IMR-90 (cell line): ENCODE measurements around the gene ETS1. TPM values are rescaled to one million over a fixed set of nuclear protein-coding genes. Genes with fewer than 3 reads are reported as not detected.

ENCODE experiments used
- ATAC-seq: fragments of 200-7000 bp; cut with Tn5 transposase; 2 replicates; pipeline ENCODE4 v1.9.1; 2020; ENCODE audit warnings: low read depth, mild to moderate bottlenecking, moderate library complexity
- BruUV-seq: library from RNA; stranded (reverse); fragments of 400-500 nt; replicated peaks from 2 replicates; lab custom pipeline; 2021; lab: Mats Ljungman, UMichigan
- CTCF ChIA-PET: fragments of 300-600 bp; formaldehyde crosslinking; extraction: SDS; loops from one replicate; lab custom pipeline; 2021; ENCODE audit warnings: antibody characterized with exemption; lab: Yijun Ruan, JAX
- POLR2A ChIA-PET: fragments of 300-600 bp; sonication (Branson Sonifier 250); formaldehyde crosslinking; loops from one replicate; lab custom pipeline; 2022; ENCODE audit warnings: antibody characterized with exemption; ENCODE audit not compliant: unreplicated experiment; lab: Charles Lee
- DNase-seq: peaks from one replicate; pipeline ENCODE4 v3.0.0; 2013
- H2AFZ ChIP-seq: replicated peaks from 2 replicates; pipeline ENCODE3; 2013; ENCODE audit warnings: low read length, mild to moderate bottlenecking; ENCODE audit not compliant: poor library complexity
- H2AK5ac ChIP-seq: 2 replicates; pipeline ENCODE4 v1.6.1; 2013; ENCODE audit warnings: low read depth, low read length, inconsistent platforms
- H2AK9ac ChIP-seq: replicated peaks from 2 replicates; pipeline ENCODE3; 2013; ENCODE audit warnings: mild to moderate bottlenecking, low read depth, low read length, moderate library complexity; ENCODE audit not compliant: poor library complexity
- H2BK120ac ChIP-seq: 2 replicates; pipeline ENCODE4 v1.6.1; 2013; ENCODE audit warnings: low read depth, low read length, inconsistent platforms
- H2BK15ac ChIP-seq: 3 replicates; pipeline ENCODE4 v1.6.1; 2013; ENCODE audit warnings: low read depth, low read length, inconsistent platforms
- H2BK20ac ChIP-seq: 2 replicates; pipeline ENCODE4 v1.6.1; 2013; ENCODE audit warnings: low read depth, mild to moderate bottlenecking, inconsistent platforms, low read length, moderate library complexity
- H2BK5ac ChIP-seq: 2 replicates; pipeline ENCODE4 v1.6.1; 2013; ENCODE audit warnings: mild to moderate bottlenecking, low read depth, low read length, inconsistent platforms; ENCODE audit not compliant: poor library complexity, severe bottlenecking
- H3K14ac ChIP-seq: replicated peaks from 2 replicates; pipeline ENCODE4 v1.6.1; 2013; ENCODE audit warnings: low read depth, low read length, inconsistent platforms
- H3K18ac ChIP-seq: 2 replicates; pipeline ENCODE4 v1.6.1; 2013; ENCODE audit warnings: low read depth, low read length, control low read depth
- H3K23ac ChIP-seq: 2 replicates; pipeline ENCODE4 v1.6.1; 2013; ENCODE audit warnings: low read depth, low read length, inconsistent platforms
- H3K27ac ChIP-seq: 2 replicates; pipeline ENCODE4 v1.5.1; 2013; ENCODE audit warnings: mild to moderate bottlenecking, control low read depth, low read length; ENCODE audit not compliant: insufficient read depth
- H3K27me3 ChIP-seq: 2 replicates; pipeline ENCODE4 v1.6.1; 2013; ENCODE audit warnings: low read length; ENCODE audit not compliant: control insufficient read depth, insufficient read depth
- H3K36me3 ChIP-seq: 2 replicates; pipeline ENCODE4 v1.6.1; 2013; ENCODE audit warnings: low read length, mixed read lengths; ENCODE audit not compliant: control insufficient read depth, insufficient read depth
- H3K4ac ChIP-seq: 2 replicates; pipeline ENCODE4 v1.6.1; 2013; ENCODE audit warnings: low read depth, low read length, inconsistent platforms
- H3K4me1 ChIP-seq: 2 replicates; pipeline ENCODE4 v1.6.1; 2013; ENCODE audit warnings: low read length, mixed read lengths; ENCODE audit not compliant: control insufficient read depth, insufficient read depth
- H3K4me2 ChIP-seq: 2 replicates; pipeline ENCODE4 v1.6.1; 2013; ENCODE audit warnings: low read depth, mild to moderate bottlenecking, control low read depth, low read length, moderate library complexity
- H3K4me3 ChIP-seq: 2 replicates; pipeline ENCODE4 v1.5.1; 2013; ENCODE audit warnings: low read depth, mild to moderate bottlenecking, control low read depth, low read length, moderate library complexity; ENCODE audit not compliant: insufficient read depth
- H3K56ac ChIP-seq: 2 replicates; pipeline ENCODE4 v1.6.1; 2013; ENCODE audit warnings: low read length, inconsistent platforms; ENCODE audit not compliant: insufficient read depth; ENCODE audit errors: extremely low read depth
- H3K79me1 ChIP-seq, 2 experiments: 2 replicates each; pipeline ENCODE4 v1.6.1; 2013; ENCODE audit warnings: low read length in 2 of 2, inconsistent platforms in 1 of 2, low read depth in 1 of 2
- H3K9ac ChIP-seq: 2 replicates; pipeline ENCODE4 v1.6.1; 2013; ENCODE audit warnings: low read depth, low read length, control low read depth
- H3K9me1 ChIP-seq: 2 replicates; pipeline ENCODE4 v1.6.1; 2013; ENCODE audit warnings: low read length, inconsistent platforms; ENCODE audit not compliant: insufficient read depth
- H3K9me3 ChIP-seq: 2 replicates; pipeline ENCODE4 v1.6.1; 2013; ENCODE audit warnings: low read length; ENCODE audit not compliant: control insufficient read depth, insufficient read depth
- H4K20me1 ChIP-seq: 2 replicates; pipeline ENCODE4 v1.6.1; 2013; ENCODE audit warnings: low read length, inconsistent platforms; ENCODE audit not compliant: insufficient read depth
- H4K5ac ChIP-seq: 2 replicates; pipeline ENCODE4 v1.6.1; 2013; ENCODE audit warnings: mild to moderate bottlenecking, low read depth, low read length, control low read depth
- H4K8ac ChIP-seq, 2 experiments: 2 replicates each; pipeline ENCODE4 v1.6.1; 2013; ENCODE audit warnings: low read depth in 2 of 2, low read length in 2 of 2, control low read depth in 1 of 2, inconsistent platforms in 1 of 2
- H4K91ac ChIP-seq: 2 replicates; pipeline ENCODE4 v1.6.1; 2013; ENCODE audit warnings: low read depth, low read length, inconsistent platforms; ENCODE audit not compliant: insufficient read depth
- BHLHE40 ChIP-seq: fragments of 150-350 bp; IDR thresholded peaks from 2 replicates; pipeline ENCODE4 v1.6.1; 2016; ENCODE audit warnings: mild to moderate bottlenecking, low read depth, low read length
- CEBPB ChIP-seq: IDR thresholded peaks from 2 replicates; pipeline ENCODE4 v1.6.1; 2012; ENCODE audit warnings: low read depth, low read length, improper control_type of control experiment
- CHD1 ChIP-seq: IDR thresholded peaks from 2 replicates; pipeline ENCODE4 v1.6.1; 2012; ENCODE audit warnings: low read depth, low read length, improper control_type of control experiment
- FOS ChIP-seq: fragments of 150-350 bp; IDR thresholded peaks from 2 replicates; pipeline ENCODE4 v1.6.1; 2016; ENCODE audit warnings: low read depth, low read length
- MAFK ChIP-seq: IDR thresholded peaks from 2 replicates; pipeline ENCODE4 v1.6.1; 2012; ENCODE audit warnings: low read depth, low read length, improper control_type of control experiment
- MAZ ChIP-seq: IDR thresholded peaks from 2 replicates; pipeline ENCODE4 v1.6.1; 2012; ENCODE audit warnings: low read depth, mild to moderate bottlenecking, low read length, improper control_type of control experiment, moderate library complexity, borderline replicate concordance
- NFE2L2 ChIP-seq: fragments of 150-350 bp; IDR thresholded peaks from 2 replicates; pipeline ENCODE4 v1.6.1; 2016; ENCODE audit warnings: low read depth, mild to moderate bottlenecking, low read length
- POLR2A ChIP-seq: IDR thresholded peaks from 2 replicates; pipeline ENCODE4 v1.6.1; 2012; ENCODE audit warnings: mild to moderate bottlenecking, low read depth, low read length
- RFX5 ChIP-seq: IDR thresholded peaks from 2 replicates; pipeline ENCODE4 v1.8.0; 2012; ENCODE audit warnings: low read depth, mild to moderate bottlenecking, low read length, moderate library complexity
- WGBS, 2 experiments: methylation state at CpG; one replicate each; pipeline versions ENCODE4 v1.1.5 to v1.1.7; 2013; ENCODE audit warnings: missing lambda C conversion rate in 2 of 2; ENCODE audit not compliant: insufficient read length in 1 of 2; ENCODE audit errors: extremely low coverage in 2 of 2; 5-methylcytosine and 5-hydroxymethylcytosine counted together
- dilution Hi-C: fragments of 300-500 bp; cut with HindIII; formaldehyde crosslinking; loops from one replicate; pipeline ENCODE4 v1.14.3; 2018; ENCODE audit warnings: low sequenced_read_pairs; ENCODE audit not compliant: unreplicated experiment
- in situ Hi-C: fragments of 300-500 bp; cut with MboI; formaldehyde crosslinking; loops from 3 replicates; pipeline ENCODE4 v1.14.3; 2019; ENCODE audit warnings: low sequenced_read_pairs, inconsistent platforms, mixed read lengths
- intact Hi-C: fragments of 100-400 bp; cut with micrococcal nuclease; formaldehyde crosslinking; loops from 2 replicates; pipeline ENCODE4 v1.10.0; 2022
- polyA plus RNA-seq, 3 experiments: library from polyadenylated mRNA; depleted of rRNA; stranded (reverse); fragments of >200 nt; gene quantifications; 2 replicates each; pipeline ENCODE4 v1.2.3, GENCODE V29; 2012; ENCODE audit warnings: low replicate concordance in 1 of 3
- total RNA-seq: library from RNA; depleted of rRNA; stranded (reverse); fragments of >200 nt; gene quantifications from 2 replicates; pipeline ENCODE4 v1.2.3, GENCODE V29; 2012
- TF ChIP-seq, protein P1 (sequence below): fragments of 150-350 bp; IDR thresholded peaks from 2 replicates; pipeline ENCODE4 v1.6.1; 2017; ENCODE audit warnings: mild to moderate bottlenecking, antibody characterized with exemption, low read length, low read depth

The ETS1 gene
- total and polyA plus RNA-seq, 2 of the 4 experiments (the other 2 are of a cell fraction): 41.2 to 56.3 TPM

GRCh38 chr11:128497061-128497775 lies 90.1 kb downstream of the ETS1 start:
- H3K4me2 ChIP-seq: peak overlapping the region; percentile 80
- peak overlapping the region; percentile 71 for H2BK5ac ChIP-seq
- intact Hi-C loops: loop anchor here (1.0 kb wide), 1 partner anchor 25 kb away; no protein-coding TSS in a partner anchor
- peak overlapping the region; percentile 88 for H3K4ac ChIP-seq
- peaks cover 12 to 80% of the 10 kb centered on the region in 2 experiments for H3K79me1 ChIP-seq
- H3K9me1 ChIP-seq: peaks cover 42% of the 10 kb centered on the region
- H3K18ac ChIP-seq: peak overlapping the region; percentile 91; the same call in 1 of the 2 replicates
- peaks cover 79% of the 10 kb centered on the region for H4K20me1 ChIP-seq
- peak overlapping the region; percentile 4; the same call in 1 of the 2 replicates for H4K5ac ChIP-seq
- H2BK20ac ChIP-seq: peak overlapping the region; percentile 83
- peak overlapping the region; percentile 35 for H3K23ac ChIP-seq
- H3K27ac ChIP-seq: peak overlapping the region; percentile 79
- H3K9ac ChIP-seq: peak overlapping the region; percentile 35
- peak overlapping the region; percentile 12 to 81; a peak in 2 of 4 replicates for H4K8ac ChIP-seq
- peak overlapping the region; percentile 55 for H3K56ac ChIP-seq
- in situ Hi-C loops: no loop called here
- peak overlapping the region; percentile 11 for H2AFZ ChIP-seq
- no TSS peak for BruUV-seq
- dilution Hi-C loops: no loop called here
- 0% methylated on average over 1 of the region's 7 CpGs; no CpG with 5 or more reads in 1 of the 2 experiments for WGBS, 2 experiments
- H3K27me3 ChIP-seq: no peaks in the 10 kb centered on the region
- H2AK9ac ChIP-seq: peak overlapping the region; percentile 73
- peak overlapping the region; percentile 74 for H3K14ac ChIP-seq
- peak overlapping the region; percentile 54; the same call in 1 of the 3 replicates for H2BK15ac ChIP-seq
- peak overlapping the region; percentile 20; the same call in 1 of the 2 replicates for H3K4me3 ChIP-seq
- H3K36me3 ChIP-seq: no peaks in the 10 kb centered on the region
- peak overlapping the region; percentile 64 for H4K91ac ChIP-seq
- peak overlapping the region; percentile 86; the same call in 1 of the 2 replicates for H2AK5ac ChIP-seq
- TF ChIP-seq NFE2L2 (peak; percentile 32; the same call in 1 of the 2 replicates), MAFK (peak; percentile 46), BHLHE40 (peak; percentile 36), CEBPB (0 out of 2 replicates have a peak, but pooled peaks have one; percentile 5), FOS (peak; percentile 90), RFX5 (no peak), POLR2A (peak; percentile 84), CHD1 (0 out of 2 replicates have a peak, but pooled peaks have one; percentile 36), MAZ (no peak)
- TF ChIP-seq, protein P1, sequence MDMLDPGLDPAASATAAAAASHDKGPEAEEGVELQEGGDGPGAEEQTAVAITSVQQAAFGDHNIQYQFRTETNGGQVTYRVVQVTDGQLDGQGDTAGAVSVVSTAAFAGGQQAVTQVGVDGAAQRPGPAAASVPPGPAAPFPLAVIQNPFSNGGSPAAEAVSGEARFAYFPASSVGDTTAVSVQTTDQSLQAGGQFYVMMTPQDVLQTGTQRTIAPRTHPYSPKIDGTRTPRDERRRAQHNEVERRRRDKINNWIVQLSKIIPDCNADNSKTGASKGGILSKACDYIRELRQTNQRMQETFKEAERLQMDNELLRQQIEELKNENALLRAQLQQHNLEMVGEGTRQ: 0 out of 2 replicates have a peak, but pooled peaks have one; percentile 3
- H3K9me3 ChIP-seq: no peaks in the 10 kb centered on the region
- H2BK120ac ChIP-seq: peak overlapping the region; percentile 50
- peaks cover 41% of the 10 kb centered on the region for H3K4me1 ChIP-seq
- CTCF ChIA-PET: interaction anchor here (0.6 to 1.5 kb wide), 4 partner anchors 10 to 334 kb away, joined by 3 to 4 read pairs (median 4); no protein-coding TSS in a partner anchor
- POLR2A ChIA-PET: no interaction called here
- DNase-seq (peak; percentile 99), ATAC-seq (peak; percentile 74)
